ENCODE data around the gene CTNNA3.

GRCh38 chr10:67606572-67606971 lies 89.4 kb downstream of the CTNNA3 start:
- no peak for TF ChIP-seq CTCF (IDR thresholded peaks at IDR 0.05)
- TF ChIP-seq POLR2A (IDR thresholded peaks at IDR 0.05) = no peak

Data from uterus (tissue), 2 donors.